GM19023 (cell line): ENCODE results near the gene TMEM255B.

Experiments used
- ATAC-seq: cut with Tn5 transposase; IDR thresholded peaks from one replicate; pipeline ENCODE4 v1.9.1; 2021; ENCODE audit warnings: mild to moderate bottlenecking, moderate library complexity; ENCODE audit not compliant: unreplicated experiment

The TMEM255B gene

GRCh38 chr13:113766035-113766800, 7.2 kb downstream of the TMEM255B start:
- ATAC-seq: no peak

DNA sequence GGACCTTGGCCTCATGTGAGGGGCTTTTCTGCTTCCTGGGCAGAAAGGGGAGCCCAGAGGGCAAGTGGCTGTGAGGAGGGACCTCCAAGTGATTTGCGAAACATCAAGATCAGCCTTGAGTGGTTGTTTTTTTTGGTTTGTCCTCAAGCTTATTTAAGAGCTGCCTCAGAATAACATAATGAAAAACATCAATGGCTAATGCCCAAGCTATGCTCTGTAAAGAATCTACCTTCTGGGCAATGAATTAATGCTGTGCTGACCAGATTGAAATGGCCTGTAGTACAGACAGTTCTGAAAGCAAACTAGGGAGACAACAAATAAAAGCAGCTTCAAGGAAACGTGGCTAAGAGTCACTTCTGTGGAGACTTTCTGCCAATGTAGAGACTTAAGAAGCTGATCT, 8.3 kb downstream of the TMEM255B start:
- ATAC-seq: no peak

DNA sequence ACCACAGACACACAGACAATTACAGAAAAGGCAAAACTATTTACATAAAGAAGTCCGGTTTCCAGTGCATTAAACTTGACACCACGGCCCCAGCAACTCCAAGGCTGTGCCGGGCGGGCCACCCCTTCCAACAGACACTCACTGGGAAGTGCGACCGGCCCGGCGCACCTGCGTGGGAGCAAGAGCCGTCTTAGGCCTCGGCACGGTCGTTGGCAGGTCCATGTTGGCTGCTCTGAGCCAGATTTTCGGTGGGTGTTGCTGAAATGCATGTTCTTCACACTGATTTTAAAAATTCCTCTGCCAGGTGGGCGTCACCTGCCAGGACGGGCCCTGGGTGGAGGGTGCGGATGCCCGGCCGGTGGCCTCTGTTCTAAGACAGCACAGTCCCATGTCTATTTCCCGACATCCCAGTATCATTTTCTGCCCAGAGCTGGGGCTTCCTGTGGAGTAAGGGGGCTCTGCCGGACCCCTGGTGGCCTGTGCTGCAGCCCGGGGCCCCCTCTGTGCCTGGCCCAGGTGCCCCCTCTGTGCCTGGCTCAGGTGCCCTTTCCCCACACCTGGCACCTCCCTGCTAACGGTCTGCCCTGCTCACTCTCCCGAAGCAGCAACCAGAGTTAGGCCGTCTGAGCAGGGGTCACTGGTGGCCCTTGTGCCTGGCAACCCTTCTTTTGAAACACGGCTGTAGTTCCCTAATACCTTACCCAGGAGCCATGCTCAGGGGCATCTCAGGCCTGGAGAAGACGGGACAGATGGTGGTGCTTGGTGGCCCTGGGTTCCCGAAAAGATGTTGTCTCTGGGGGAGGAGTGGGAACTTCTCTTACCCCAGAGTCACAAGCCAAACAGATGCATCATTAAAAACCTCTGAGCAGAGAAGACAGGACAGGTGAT, 9.2 kb downstream of the TMEM255B start:
- ATAC-seq: no peak

DNA sequence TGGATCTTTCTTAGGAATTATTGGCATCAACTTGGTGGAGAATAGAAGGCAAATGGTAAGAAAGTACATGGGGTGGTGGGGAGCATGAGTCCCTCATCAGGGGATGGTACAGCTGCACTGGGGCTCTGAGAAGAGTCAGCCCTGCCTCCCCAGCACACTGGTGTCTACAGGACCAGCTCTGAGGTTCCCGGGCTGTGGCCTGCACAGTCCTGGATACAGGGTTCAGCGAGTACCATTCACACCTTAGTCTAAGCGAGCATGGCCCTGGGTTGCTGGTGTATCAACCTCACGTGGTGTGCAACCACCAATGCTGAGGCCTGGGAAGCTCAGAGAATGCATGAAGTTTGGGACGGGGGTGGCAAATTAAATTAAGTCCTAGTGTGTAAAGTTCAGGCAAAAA, 10.1 kb downstream of the TMEM255B start:
- no peak for ATAC-seq

GRCh38 chr13:113769881-113770280, 10.9 kb downstream of the TMEM255B start:
- ATAC-seq: no peak

DNA sequence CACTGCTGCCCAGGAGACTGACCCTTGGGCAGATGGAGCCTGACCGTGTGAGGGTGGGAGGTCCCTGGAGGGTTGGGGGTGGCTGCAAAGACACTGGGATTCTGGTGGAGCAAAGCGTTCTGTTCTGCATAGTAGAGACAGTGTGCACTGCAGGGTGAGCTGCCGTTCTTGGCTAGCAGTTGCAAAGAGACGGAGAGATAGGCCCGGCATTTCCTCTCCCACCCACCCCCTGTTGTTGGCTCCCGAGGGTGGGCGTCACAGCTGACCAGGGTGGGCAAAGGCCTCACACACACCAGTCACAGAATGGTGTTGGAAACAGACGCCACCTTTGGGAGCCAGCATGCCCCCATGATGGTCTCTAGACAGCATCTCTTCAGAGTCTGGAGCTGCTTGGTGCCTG, 11.4 kb downstream of the TMEM255B start:
- ATAC-seq: no peak

- ATAC-seq: no peak
These were observed 11.9 kb downstream of the TMEM255B start for GRCh38 chr13:113770937-113771336.

DNA sequence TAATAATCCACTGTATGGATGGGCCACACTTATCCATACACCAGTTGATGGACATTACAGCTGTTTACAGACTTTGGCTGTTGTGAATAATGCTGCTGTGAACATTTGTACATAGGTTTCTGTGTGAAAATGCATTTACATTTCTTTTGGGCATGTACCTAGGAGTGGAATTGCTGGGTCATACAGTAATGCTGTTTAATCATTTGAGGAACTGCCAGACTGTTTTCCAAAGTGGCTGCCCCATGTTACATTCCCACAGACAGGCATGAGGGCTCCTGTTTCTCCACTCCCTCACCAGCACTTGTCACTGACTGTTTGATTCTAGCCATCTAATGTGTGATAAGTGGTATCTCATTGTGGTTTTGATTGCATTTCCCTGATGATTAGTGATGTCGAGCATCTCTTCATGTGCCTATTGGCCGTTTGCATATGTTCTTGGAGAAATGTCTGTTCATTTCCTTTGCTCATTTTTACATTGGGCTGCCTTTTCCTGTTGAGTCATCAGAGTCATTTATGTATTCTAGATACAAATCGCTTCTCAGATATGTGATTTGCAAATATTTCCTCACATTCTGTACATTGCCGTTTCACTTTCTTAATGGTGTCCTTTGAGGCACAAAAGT, 12.8 kb downstream of the TMEM255B start:
- no peak for ATAC-seq

DNA sequence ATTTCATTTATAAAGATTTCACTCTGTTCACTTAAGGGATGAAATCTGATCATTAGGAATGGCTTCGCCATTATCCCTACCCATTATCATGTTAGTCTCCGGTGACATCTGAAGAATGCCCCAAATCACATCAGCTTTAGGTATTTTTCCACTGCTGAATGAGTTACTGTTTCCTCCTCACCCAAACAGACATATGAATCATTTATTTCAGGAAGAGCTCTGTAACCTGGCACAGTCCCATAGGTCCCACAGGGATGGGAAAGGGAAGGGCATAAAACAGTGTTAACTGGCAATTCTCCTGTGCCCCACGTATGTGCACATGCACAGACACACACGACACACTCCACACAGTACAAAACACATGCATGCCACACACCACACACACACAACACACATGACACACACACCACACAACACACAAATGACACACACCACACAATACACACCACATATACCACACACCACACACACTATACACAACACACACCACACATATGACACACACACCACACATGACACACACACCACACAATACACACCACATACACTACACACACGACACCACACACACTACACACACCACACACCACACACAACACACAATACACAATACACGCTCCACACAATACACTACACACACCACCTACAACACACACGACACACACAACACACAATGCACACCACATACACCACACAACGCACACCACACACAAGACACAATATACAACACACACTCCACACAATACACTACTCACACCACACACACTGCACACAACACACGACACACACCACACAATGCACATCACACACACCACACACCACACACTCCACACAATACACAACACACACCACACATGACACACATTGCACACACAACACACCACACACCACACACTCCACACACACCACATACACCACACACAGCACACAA, 15.4 kb downstream of the TMEM255B start:
- ATAC-seq: no peak

- ATAC-seq: no peak
These were observed 16.6 kb downstream of the TMEM255B start for GRCh38 chr13:113775451-113776145.

DNA sequence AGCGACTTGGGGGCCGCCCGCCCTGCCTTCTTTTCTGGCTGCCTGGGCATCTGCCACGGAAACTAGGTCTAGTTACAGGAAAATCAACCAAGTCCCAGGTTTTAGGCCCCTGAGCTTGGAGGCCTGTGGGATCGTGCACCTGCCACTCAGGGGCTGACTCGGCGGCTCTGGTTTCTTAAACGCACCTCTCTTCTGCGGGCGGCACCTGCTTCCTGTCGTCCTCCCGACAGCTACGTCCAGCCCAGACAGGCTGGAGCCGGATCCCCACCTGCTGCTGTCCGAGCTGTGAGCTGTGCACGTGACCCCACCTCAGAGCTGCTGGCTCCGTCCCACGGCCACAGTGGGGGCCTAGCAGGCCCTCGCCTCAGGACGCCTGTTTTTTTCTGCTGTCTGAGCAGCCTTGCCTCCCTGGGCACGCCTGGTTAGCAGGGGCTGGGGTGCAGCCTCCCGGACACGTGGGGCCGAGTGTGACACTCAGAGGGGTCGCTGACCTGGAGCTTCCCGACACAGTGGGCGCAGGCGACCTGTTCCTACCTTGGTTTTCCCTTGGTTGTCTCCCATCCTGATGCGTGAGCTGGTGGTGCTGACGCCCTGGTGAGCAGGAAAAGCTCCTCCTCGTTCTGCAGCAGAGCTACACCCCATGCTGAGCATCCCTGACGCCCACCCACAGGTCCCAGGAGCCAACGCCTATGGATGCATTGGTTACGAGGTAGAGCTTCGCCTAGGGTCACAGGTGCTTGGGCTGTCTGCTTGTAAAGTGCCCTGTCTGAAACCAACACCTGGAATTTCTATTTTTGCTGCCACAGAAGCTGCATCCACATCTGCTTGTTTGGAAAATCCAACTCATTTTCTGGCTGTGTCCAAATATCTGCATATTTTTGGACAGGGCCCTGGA, 17.5 kb downstream of the TMEM255B start:
- no peak for ATAC-seq

DNA sequence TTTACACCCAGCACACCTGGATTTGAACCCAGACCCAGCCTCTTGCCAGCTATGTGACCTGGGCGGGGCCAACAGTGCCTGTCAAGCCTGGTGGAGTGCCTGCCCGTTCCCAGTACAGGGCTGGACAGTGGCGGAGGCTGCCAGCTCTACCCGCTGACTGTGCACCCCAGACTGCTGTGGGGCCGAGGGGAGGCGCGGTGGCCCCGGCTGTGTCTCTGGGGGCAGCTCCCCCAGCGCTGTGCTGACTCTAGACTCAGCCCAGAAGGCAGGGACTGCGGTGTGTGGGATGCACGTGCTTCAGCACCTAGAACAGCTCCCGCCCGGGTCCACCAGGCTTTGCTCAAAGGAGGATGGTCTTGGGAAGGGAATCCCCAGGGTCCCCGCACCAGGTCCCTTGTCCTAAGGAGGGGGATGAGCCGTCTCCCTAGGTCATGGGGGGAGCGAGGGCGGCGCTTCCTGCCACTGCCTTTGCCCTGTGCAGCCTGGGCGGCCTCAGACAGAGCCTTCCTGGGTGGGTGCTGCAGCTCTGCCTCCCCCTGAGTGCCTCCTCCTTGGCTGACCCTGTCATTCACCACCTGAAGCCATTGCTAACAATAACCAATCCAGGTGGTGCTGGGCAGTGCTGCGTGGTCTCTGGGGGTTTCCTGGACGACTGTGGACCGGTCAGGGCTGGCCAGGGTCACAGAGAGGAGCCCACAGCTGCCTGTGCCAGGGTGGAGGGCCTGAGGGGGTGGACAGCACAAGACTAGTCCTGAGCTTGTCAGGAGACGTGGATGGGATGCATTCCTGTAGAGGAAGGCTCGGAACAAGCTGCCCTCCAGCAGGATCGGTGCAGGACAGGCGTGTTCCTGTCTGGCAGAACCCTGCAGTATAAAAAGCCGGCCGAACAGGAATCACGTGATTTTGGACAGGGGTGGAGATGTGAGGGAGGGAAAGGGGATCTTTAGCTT, 18.6 kb downstream of the TMEM255B start:
- no peak for ATAC-seq

DNA sequence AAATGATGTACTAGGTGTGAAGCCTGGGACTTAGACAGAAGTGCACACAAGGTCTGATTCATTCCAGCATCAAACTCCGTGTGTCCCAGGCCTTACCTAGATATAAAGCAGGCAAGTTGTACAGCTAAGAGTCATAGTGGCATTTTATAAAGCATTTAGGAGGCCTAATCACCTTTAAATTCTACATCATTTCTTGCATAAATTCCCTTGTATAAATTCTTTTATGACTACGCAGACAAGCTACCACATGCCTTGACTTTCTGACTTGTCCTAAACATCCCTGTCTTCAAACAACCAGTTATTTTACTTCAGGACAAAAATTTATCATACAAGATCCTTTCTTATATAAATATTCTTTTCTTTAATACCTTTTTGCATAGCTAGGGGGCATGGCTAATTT, 22.5 kb downstream of the TMEM255B start:
- no peak for ATAC-seq

GRCh38 chr13:113782472-113782871, 23.4 kb downstream of the TMEM255B start:
- ATAC-seq: no peak

DNA sequence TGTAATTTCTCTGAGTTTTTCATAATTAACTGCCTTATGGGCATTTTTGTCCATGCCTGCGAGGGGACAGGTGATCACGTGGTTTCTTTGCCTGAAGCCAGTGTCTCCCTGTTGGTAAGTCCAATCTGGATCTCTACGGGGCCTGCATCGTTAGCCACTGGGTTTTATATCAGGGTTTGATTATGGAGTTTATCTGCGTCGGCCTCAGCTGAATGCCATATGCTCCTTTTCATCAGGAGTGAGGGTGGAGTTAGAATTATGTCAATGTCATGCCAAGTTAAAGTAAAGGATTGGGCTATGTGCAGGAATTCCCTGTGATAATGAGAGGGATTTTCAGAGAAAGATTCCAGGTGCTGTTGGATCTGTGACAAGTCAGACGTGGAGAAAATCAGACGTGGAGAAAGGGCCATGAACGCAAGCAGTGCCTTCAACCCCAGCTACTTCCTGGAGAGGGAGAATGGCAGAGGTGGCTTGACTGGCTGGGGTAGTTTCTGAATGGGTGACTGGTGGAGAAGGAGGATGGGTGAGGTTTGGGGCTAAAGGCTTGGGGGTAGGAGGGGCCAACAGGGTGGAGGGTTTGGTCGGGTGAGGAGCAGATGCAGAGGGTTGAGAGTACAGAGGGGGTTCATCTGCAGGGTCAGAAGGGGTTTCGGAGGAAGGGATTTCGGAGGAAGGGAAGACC, 24.3 kb downstream of the TMEM255B start:
- ATAC-seq: no peak

GRCh38 chr13:113783966-113784644, 25.1 kb downstream of the TMEM255B start:
- no peak for ATAC-seq

GRCh38 chr13:113784645-113785024, 25.6 kb downstream of the TMEM255B start:
- no peak for ATAC-seq
